HL-60 (cell line): ENCODE results near the gene RNF130.
"Not testable (repeated sequence)": the region's sequence is repeated elsewhere in the genome, so short reads cannot be mapped to it uniquely, and the experiment has no call there.

ENCODE experiments used
- DNase-seq, 2 experiments: peaks; one replicate each; pipeline ENCODE4 v3.0.0-alpha.2; 2010 to 2020; ENCODE audit warnings: low read depth in 1 of 2, low spot score in 1 of 2
- H3K27ac ChIP-seq: fragments of 250-450 bp; sonication (Bioruptor Pico); replicated peaks from 2 replicates; pipeline ENCODE4 v1.5.1; 2020; ENCODE audit warnings: mild to moderate bottlenecking, moderate library complexity
- H3K27me3 ChIP-seq: fragments of 250-450 bp; sonication (Bioruptor Pico); 2 replicates; pipeline ENCODE4 v1.5.1; 2021; ENCODE audit warnings: mild to moderate bottlenecking, moderate library complexity; ENCODE audit not compliant: insufficient read depth, poor library complexity, severe bottlenecking
- H3K4me3 ChIP-seq: replicated peaks from 2 replicates; pipeline ENCODE4 v1.5.1; 2011; ENCODE audit warnings: mild to moderate bottlenecking, control low read depth, low read length; ENCODE audit not compliant: insufficient read depth
- CTCF ChIP-seq: IDR thresholded peaks from one replicate; pipeline ENCODE4 v1.5.1; 2011; ENCODE audit warnings: low read length, control low read depth, inconsistent platforms; ENCODE audit not compliant: insufficient read depth
- GABPA ChIP-seq: IDR thresholded peaks from 2 replicates; pipeline ENCODE4 v1.6.1; 2012; ENCODE audit warnings: low read depth
- POLR2AphosphoS5 ChIP-seq: IDR thresholded peaks from 2 replicates; pipeline ENCODE4 v1.6.1; 2012; ENCODE audit warnings: low read depth
- REST ChIP-seq: IDR thresholded peaks from 2 replicates; pipeline ENCODE4 v1.6.1; 2012; ENCODE audit warnings: low read depth; ENCODE audit not compliant: insufficient replicate concordance
- SPI1 ChIP-seq: IDR thresholded peaks from 2 replicates; pipeline ENCODE4 v1.6.1; 2012; ENCODE audit warnings: low read depth, mild to moderate bottlenecking, borderline replicate concordance

Gene RNF130

GRCh38 chr5:180090098-180090768, 18.7 kb upstream of the RNF130 start:
- peak; percentile 42 to 63 for DNase-seq
- peak overlapping the region; percentile 44 for H3K4me3 ChIP-seq
- H3K27ac ChIP-seq, result no peak overlapping the region
- no peaks in the 10 kb centered on the region for H3K27me3 ChIP-seq
- TF ChIP-seq CTCF, result peak; percentile 58
- no peak for TF ChIP-seq SPI1

GRCh38 chr5:180089628-180090027, 18.1 kb upstream of the RNF130 start:
- not testable (repeated sequence) for DNase-seq, H3K27me3 ChIP-seq, H3K27ac ChIP-seq, H3K4me3 ChIP-seq

- no peak for DNase-seq
- no peak overlapping the region for H3K4me3 ChIP-seq
- no peaks in the 10 kb centered on the region for H3K27me3 ChIP-seq
- TF ChIP-seq GABPA, result no peak
- no peak for TF ChIP-seq CTCF
- TF ChIP-seq POLR2AphosphoS5, result no peak
- TF ChIP-seq REST, result no peak
- TF ChIP-seq SPI1, result no peak
- H3K27ac ChIP-seq, result no peak overlapping the region
Observed at GRCh38 chr5:180088561-180088960, 17.0 kb upstream of the RNF130 start.

- Histone ChIP-seq H3K27me3 (no peaks in the 10 kb centered on the region), H3K27ac (no peak overlapping the region), H3K4me3 (no peak overlapping the region)
- TF ChIP-seq GABPA, result no peak
- no peak for TF ChIP-seq CTCF
- TF ChIP-seq REST, result no peak
- no peak for TF ChIP-seq POLR2AphosphoS5
- no peak for DNase-seq
Observed at GRCh38 chr5:180086816-180087399, 15.3 kb upstream of the RNF130 start.
